ENCODE results near the gene GPD2.

GRCh38 chr2:156589381-156590079 is 153.4 kb downstream of the GPD2 start:
- TF ChIP-seq ZNF416 (CRISPR knock-in tag; IDR thresholded peaks at IDR 0.05) (no peak), GTF2I (CRISPR knock-in tag; conservative IDR thresholded peaks at IDR 0.05) (no peak)
